Measurements from ENCODE around the gene CEP192. TPM values are rescaled to one million over a fixed set of nuclear protein-coding genes. Genes with fewer than 3 reads are reported as not detected.

Gene CEP192
- total RNA-seq, 1 experiment from 2014 or later, result 24.3 TPM

DNA sequence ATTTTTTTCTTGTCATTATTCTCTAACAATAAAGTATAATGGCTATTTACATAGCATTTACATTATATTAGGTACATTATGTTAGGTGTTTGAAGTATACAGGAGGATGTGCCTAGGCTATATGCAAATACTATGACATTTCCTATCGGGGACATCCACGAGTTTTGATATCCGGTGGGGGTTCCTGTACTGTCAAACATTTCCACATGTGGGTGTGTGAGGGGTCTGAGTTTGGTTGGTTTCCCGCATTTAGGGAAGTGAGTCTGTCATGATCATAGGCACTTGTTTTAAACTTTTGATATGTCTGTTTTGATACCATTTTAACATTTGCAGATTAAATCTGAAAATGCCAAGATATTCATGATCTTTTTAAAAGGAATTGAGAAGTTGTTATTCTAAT, 76.0 kb downstream of the CEP192 start:
- ChIA-PET CTCF (no interaction called here), RAD21 (ENCODE audit: low non-redundant PET in 1 of 2, low total read pairs in 2 of 2, uncharacterized antibody in 2 of 2, unreplicated experiment in 2 of 2) (no interaction called here), POLR2A (no interaction called here)
- peaks cover 38% of the 10 kb centered on the region for H3K79me2 ChIP-seq (ENCODE audit: insufficient read depth, low read length)
- H3K9me2 ChIP-seq (ENCODE audit: insufficient read depth), result no peaks in the 10 kb centered on the region
- ATAC-seq (no peak), DNase-seq (ENCODE audit: low read depth, low spot score) (no peak)
- H3K27me3 ChIP-seq (ENCODE audit: insufficient read depth, low read length), result no peaks in the 10 kb centered on the region
- H2AFZ ChIP-seq (ENCODE audit: low read depth, low read length, poor library complexity, severe bottlenecking), result no peak overlapping the region
- TF ChIP-seq ELF1 (IDR thresholded peaks at IDR 0.05; ENCODE audit: borderline replicate concordance, low read depth), result no peak
- no peak for TF ChIP-seq RAD21 (IDR thresholded peaks at IDR 0.05; ENCODE audit: low read depth)
- TF ChIP-seq ZFX (IDR thresholded peaks at IDR 0.05), result no peak
- TF ChIP-seq EGR1 (IDR thresholded peaks at IDR 0.05; ENCODE audit: low read depth), result no peak
- no peak for TF ChIP-seq JUND (IDR thresholded peaks at IDR 0.05)
- TF ChIP-seq, protein P1, sequence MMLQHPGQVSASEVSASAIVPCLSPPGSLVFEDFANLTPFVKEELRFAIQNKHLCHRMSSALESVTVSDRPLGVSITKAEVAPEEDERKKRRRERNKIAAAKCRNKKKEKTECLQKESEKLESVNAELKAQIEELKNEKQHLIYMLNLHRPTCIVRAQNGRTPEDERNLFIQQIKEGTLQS (IDR thresholded peaks at IDR 0.05), result no peak
- TF ChIP-seq YY1 (IDR thresholded peaks at IDR 0.05; ENCODE audit: extremely low read depth, insufficient replicate concordance, low read depth, low read length), result no peak
- no peak for TF ChIP-seq TCF7L2 (IDR thresholded peaks at IDR 0.05; ENCODE audit: borderline replicate concordance, extremely low read depth, insufficient read depth, insufficient read length)
- no peak for TF ChIP-seq EZH2 (IDR thresholded peaks at IDR 0.05)
- TF ChIP-seq, protein P2, sequence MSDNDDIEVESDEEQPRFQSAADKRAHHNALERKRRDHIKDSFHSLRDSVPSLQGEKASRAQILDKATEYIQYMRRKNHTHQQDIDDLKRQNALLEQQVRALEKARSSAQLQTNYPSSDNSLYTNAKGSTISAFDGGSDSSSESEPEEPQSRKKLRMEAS (IDR thresholded peaks at IDR 0.05), result no peak
- no peak for TF ChIP-seq POLR2AphosphoS5 (IDR thresholded peaks at IDR 0.05; ENCODE audit: low read depth, low read length)
- TF ChIP-seq SRF (IDR thresholded peaks at IDR 0.05; ENCODE audit: low read depth), result no peak
- TF ChIP-seq FOSL1 (IDR thresholded peaks at IDR 0.05; ENCODE audit: low read depth), result no peak
- TF ChIP-seq CBX3 (IDR thresholded peaks at IDR 0.05; ENCODE audit: low read depth), result no peak
- TF ChIP-seq, protein P3, sequence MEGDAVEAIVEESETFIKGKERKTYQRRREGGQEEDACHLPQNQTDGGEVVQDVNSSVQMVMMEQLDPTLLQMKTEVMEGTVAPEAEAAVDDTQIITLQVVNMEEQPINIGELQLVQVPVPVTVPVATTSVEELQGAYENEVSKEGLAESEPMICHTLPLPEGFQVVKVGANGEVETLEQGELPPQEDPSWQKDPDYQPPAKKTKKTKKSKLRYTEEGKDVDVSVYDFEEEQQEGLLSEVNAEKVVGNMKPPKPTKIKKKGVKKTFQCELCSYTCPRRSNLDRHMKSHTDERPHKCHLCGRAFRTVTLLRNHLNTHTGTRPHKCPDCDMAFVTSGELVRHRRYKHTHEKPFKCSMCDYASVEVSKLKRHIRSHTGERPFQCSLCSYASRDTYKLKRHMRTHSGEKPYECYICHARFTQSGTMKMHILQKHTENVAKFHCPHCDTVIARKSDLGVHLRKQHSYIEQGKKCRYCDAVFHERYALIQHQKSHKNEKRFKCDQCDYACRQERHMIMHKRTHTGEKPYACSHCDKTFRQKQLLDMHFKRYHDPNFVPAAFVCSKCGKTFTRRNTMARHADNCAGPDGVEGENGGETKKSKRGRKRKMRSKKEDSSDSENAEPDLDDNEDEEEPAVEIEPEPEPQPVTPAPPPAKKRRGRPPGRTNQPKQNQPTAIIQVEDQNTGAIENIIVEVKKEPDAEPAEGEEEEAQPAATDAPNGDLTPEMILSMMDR (IDR thresholded peaks at IDR 0.05 in 2 of 3, conservative IDR thresholded peaks at IDR 0.05 in 1 of 3; ENCODE audit: borderline replicate concordance in 1 of 3, insufficient read depth in 1 of 3, low read depth in 2 of 3, low read length in 2 of 3), result no peak
- no peak for TF ChIP-seq EZH2phosphoT487 (IDR thresholded peaks at IDR 0.05; ENCODE audit: borderline replicate concordance)
- no peak for TF ChIP-seq POLR2A (IDR thresholded peaks at IDR 0.05; ENCODE audit: borderline replicate concordance, extremely low read depth, insufficient read depth, insufficient read length)
- TF ChIP-seq SIN3A (IDR thresholded peaks at IDR 0.05; ENCODE audit: low read depth), result no peak
- BruUV-seq (replicated peaks), result no TSS peak
- no peak overlapping the region for H3K4me2 ChIP-seq (ENCODE audit: low read length)
- H3K4me3 ChIP-seq (replicated peaks in 1 of 2; ENCODE audit: low read depth in 1 of 2, low read length in 2 of 2), result no peak overlapping the region
- H3K9ac ChIP-seq (ENCODE audit: low read length), result no peak overlapping the region
- H4K20me1 ChIP-seq (ENCODE audit: insufficient read depth), result 0 out of 2 replicates have a peak, but pooled peaks cover 10% of the 10 kb centered on the region
- H3K36me3 ChIP-seq (ENCODE audit: control insufficient read depth in 1 of 2, insufficient read depth in 2 of 2, low read length in 2 of 2), result peaks cover 23 to 61% of the 10 kb centered on the region in 2 experiments
- intact Hi-C loops (cut with micrococcal nuclease), result no loop called here
- H3K4me1 ChIP-seq (ENCODE audit: control insufficient read depth in 1 of 2, insufficient read depth in 2 of 2, low read length in 2 of 2), result no peaks in the 10 kb centered on the region
- no peak overlapping the region for H3K27ac ChIP-seq (ENCODE audit: low read depth, low read length)
- H3K9me3 ChIP-seq (ENCODE audit: control insufficient read depth in 1 of 2, insufficient read depth in 1 of 2, low read depth in 1 of 2, low read length in 2 of 2), result no peaks in the 10 kb centered on the region
